ENCODE measurements around the gene NSMCE1.

The NSMCE1 gene

DNA sequence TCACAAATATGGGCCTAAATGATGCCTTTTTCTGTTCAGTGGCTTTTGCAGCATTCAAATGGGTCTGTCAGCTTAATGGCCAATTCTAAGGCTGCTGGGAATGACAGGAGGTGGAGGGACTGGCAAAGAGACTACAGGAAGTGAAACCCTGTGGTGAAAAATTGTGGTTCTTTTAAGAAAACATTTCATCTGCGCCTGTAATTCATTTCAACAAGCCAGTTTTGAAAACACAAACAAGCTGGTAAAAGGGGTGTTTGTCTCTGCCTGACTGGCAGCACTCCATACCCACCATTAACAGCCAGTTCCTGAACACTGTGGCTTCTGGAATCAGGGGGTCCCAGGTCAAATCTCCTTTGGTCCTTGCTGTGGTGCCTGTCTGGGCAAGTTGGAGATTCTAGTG is 68.8 kb downstream of the NSMCE1 start:
- no peak for DNase-seq (ENCODE audit: extremely low read depth, low read depth)

GRCh38 chr16:27199235-27199586 is 69.4 kb downstream of the NSMCE1 start:
- TF ChIP-seq, protein P1, sequence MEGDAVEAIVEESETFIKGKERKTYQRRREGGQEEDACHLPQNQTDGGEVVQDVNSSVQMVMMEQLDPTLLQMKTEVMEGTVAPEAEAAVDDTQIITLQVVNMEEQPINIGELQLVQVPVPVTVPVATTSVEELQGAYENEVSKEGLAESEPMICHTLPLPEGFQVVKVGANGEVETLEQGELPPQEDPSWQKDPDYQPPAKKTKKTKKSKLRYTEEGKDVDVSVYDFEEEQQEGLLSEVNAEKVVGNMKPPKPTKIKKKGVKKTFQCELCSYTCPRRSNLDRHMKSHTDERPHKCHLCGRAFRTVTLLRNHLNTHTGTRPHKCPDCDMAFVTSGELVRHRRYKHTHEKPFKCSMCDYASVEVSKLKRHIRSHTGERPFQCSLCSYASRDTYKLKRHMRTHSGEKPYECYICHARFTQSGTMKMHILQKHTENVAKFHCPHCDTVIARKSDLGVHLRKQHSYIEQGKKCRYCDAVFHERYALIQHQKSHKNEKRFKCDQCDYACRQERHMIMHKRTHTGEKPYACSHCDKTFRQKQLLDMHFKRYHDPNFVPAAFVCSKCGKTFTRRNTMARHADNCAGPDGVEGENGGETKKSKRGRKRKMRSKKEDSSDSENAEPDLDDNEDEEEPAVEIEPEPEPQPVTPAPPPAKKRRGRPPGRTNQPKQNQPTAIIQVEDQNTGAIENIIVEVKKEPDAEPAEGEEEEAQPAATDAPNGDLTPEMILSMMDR (IDR thresholded peaks at IDR 0.05; ENCODE audit: low read depth, low read length, missing control alignments): no peak
- no peak for DNase-seq (ENCODE audit: extremely low read depth, low read depth)
- no peak overlapping the region for H3K4me3 ChIP-seq (replicated peaks; ENCODE audit: low read depth, low read length)

More for the DNA sequence above, 68.8 kb downstream of the NSMCE1 start:
- TF ChIP-seq, protein P1 (IDR thresholded peaks at IDR 0.05; ENCODE audit: low read depth, low read length, missing control alignments): no peak
- H3K4me3 ChIP-seq (replicated peaks; ENCODE audit: low read depth, low read length): no peak overlapping the region

DNA sequence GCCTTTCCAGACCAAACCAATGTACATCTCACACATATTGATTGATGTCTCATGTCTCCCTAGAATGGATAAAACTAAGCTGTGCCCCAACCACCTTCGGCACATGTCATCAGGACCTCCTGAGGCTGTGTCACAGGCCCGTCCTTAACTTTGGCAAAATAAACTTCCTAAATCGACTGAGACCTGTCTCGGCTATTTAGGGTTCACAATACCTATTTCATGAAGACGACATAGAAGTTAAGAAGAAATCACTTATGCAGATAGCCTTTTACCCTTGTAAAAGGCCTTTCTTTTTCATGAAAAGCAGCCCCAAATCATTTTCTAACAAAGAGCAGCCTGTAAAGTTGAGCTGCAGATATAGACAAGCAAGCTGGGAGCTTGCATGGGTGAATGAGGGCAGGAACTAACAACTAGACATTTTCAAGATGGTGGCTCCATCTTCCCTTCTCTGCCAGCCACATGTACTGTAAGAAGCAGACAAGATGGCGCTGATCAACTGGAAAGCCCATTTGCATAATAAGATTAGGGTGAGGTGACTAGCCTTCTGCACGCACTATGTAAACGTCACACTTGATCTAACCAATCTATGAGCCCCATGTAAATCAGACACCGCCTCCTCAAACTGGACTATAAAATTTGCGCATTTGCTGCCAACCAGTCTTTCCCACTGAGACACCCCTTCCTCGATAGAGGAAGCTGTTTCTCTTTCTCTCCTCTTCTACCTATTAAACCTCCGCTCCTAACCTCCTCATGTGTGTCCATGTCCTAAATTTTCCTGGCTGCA is 69.9 kb downstream of the NSMCE1 start:
- TF ChIP-seq, protein P1 (IDR thresholded peaks at IDR 0.05; ENCODE audit: low read depth, low read length, missing control alignments): no peak
- H3K4me3 ChIP-seq (replicated peaks; ENCODE audit: low read depth, low read length): no peak overlapping the region
- no peak for DNase-seq (ENCODE audit: extremely low read depth, low read depth)

DNA sequence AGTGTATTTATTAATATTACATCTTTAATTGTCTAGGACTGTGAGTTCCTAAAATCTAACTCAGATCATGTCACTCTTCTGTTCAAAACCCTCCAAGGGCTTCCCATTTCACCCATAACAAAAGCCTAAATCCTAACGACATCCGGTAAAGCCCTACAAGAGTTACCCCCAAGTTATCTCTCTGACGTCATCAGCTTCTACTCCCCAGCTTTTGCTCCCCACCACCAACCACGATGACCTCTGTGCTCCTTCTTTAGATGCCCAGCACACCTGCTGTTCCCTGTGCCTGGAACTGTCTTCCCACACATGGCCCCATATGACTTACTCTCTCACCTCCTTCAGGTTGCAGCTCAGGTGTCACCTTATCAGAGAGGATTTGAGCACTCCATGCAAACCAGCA is 71.6 kb downstream of the NSMCE1 start:
- TF ChIP-seq, protein P1 (IDR thresholded peaks at IDR 0.05; ENCODE audit: low read depth, low read length, missing control alignments): no peak
- H3K4me3 ChIP-seq (replicated peaks; ENCODE audit: low read depth, low read length): no peak overlapping the region
- no peak for DNase-seq (ENCODE audit: extremely low read depth, low read depth)

- no peak overlapping the region for H3K4me3 ChIP-seq (replicated peaks; ENCODE audit: low read depth, low read length)
- TF ChIP-seq, protein P1 (IDR thresholded peaks at IDR 0.05; ENCODE audit: low read depth, low read length, missing control alignments): no peak
- no peak for DNase-seq (ENCODE audit: extremely low read depth, low read depth)
Observed at GRCh38 chr16:27195941-27196595, 72.5 kb downstream of the NSMCE1 start.

GRCh38 chr16:27195076-27195741 is 73.4 kb downstream of the NSMCE1 start:
- TF ChIP-seq, protein P1 (IDR thresholded peaks at IDR 0.05; ENCODE audit: low read depth, low read length, missing control alignments): no peak
- no peak for DNase-seq (ENCODE audit: extremely low read depth, low read depth)

More at GRCh38 chr16:27195076-27195741, 73.4 kb downstream of the NSMCE1 start:
- H3K4me3 ChIP-seq (replicated peaks; ENCODE audit: low read depth, low read length): no peak overlapping the region
